GM15510 (cell line): Measurements from ENCODE around the gene LST1.

ENCODE experiments used
- POLR2A ChIP-seq: IDR thresholded peaks from 3 replicates; pipeline ENCODE4 v1.6.1; 2011; ENCODE audit warnings: borderline replicate concordance; ENCODE audit not compliant: insufficient read length; ENCODE audit errors: extremely low read depth

LST1 gene

DNA sequence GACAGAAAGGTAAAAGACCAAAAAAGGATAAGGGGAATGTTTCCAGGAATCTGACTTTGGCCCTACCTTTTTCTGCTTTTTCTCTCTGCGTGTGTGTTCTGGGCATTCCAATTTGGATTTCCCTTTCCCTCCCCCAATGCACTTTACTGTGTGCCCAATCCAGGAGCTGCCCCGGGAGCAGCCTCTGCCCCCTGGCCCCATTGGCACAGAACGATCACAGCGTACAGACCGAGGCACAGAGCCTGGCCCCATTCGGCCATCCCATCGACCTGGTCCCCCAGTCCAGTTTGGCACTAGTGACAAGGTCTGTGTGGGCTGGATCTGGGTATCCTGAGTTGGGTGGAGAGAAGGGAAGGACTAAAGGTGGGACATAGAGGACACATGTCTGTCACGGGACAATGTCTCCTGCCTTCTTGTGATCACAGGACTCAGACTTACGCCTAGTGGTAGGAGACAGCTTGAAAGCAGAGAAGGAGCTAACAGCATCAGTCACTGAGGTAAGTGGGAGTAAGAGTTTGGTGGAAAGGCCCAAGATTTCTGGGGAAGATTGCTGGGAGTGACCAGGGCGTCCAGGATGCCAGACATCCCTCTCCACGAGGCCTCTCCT, 49.0 kb downstream of the LST1 start:
- TF ChIP-seq POLR2A, result no peak

GRCh38 chr6:31636698-31637596, 50.9 kb downstream of the LST1 start:
- no peak for TF ChIP-seq POLR2A
